SJCRH30 (cell line): ENCODE results near the gene ZG16B. TPM values are rescaled to one million over a fixed set of nuclear protein-coding genes. Genes with fewer than 3 reads are reported as not detected.

Source experiments
- DNase-seq, 2 experiments: peaks; one replicate each; pipeline ENCODE4 v3.0.0-alpha.2; 2015 to 2020
- H3K27ac ChIP-seq: fragments of 250-450 bp; sonication (Bioruptor Pico); 2 replicates; pipeline ENCODE4 v1.5.1; 2020; ENCODE audit warnings: mild to moderate bottlenecking, moderate library complexity
- H3K27me3 ChIP-seq: fragments of 250-450 bp; sonication (Bioruptor Pico); 2 replicates; pipeline ENCODE4 v1.5.1; 2020; ENCODE audit warnings: mild to moderate bottlenecking, moderate library complexity
- H3K36me3 ChIP-seq: fragments of 250-450 bp; sonication (Bioruptor Pico); 2 replicates; pipeline ENCODE4 v1.5.1; 2020; ENCODE audit warnings: mild to moderate bottlenecking, moderate library complexity
- H3K4me1 ChIP-seq: fragments of 250-450 bp; sonication (Bioruptor Pico); 2 replicates; pipeline ENCODE4 v1.5.1; 2020; ENCODE audit warnings: mild to moderate bottlenecking, moderate library complexity
- H3K4me3 ChIP-seq: fragments of 250-450 bp; sonication (Bioruptor Pico); 2 replicates; pipeline ENCODE4 v1.5.1; 2020; ENCODE audit warnings: mild to moderate bottlenecking, moderate library complexity
- H3K9me3 ChIP-seq: fragments of 250-450 bp; sonication (Bioruptor Pico); replicated peaks from 2 replicates; pipeline ENCODE4 v1.5.1; 2020; ENCODE audit warnings: mild to moderate bottlenecking, moderate library complexity
- total RNA-seq: library from RNA; depleted of rRNA; stranded (reverse); fragments of >200 nt; shearing (Covaris generic); gene quantifications from 2 replicates; pipeline ENCODE4 v1.2.3, GENCODE V29; 2014

The ZG16B gene
- total RNA-seq, 1 experiment from 2014 or later, result not detected

GRCh38 chr16:2839650-2840450 lies 9.7 kb downstream of the ZG16B start:
- Histone ChIP-seq H3K27me3 (peaks cover 6% of the 10 kb centered on the region; the same call in 1 of the 2 replicates), H3K36me3 (no peaks in the 10 kb centered on the region), H3K9me3 (no peaks in the 10 kb centered on the region), H3K4me1 (peaks cover 12% of the 10 kb centered on the region), H3K27ac (no peak overlapping the region), H3K4me3 (no peak overlapping the region)
- no peak for DNase-seq

GRCh38 chr16:2840914-2841313 lies 10.8 kb downstream of the ZG16B start:
- H3K4me3 ChIP-seq, result no peak overlapping the region
- H3K4me1 ChIP-seq, result peaks cover 5% of the 10 kb centered on the region
- DNase-seq, result no peak
- no peaks in the 10 kb centered on the region for H3K36me3 ChIP-seq
- H3K27me3 ChIP-seq, result peaks cover 6% of the 10 kb centered on the region; the same call in 1 of the 2 replicates
- no peaks in the 10 kb centered on the region for H3K9me3 ChIP-seq
- no peak overlapping the region for H3K27ac ChIP-seq

GRCh38 chr16:2841606-2842339 lies 11.7 kb downstream of the ZG16B start:
- Histone ChIP-seq H3K36me3 (no peaks in the 10 kb centered on the region), H3K27me3 (peaks cover 6% of the 10 kb centered on the region; the same call in 1 of the 2 replicates), H3K4me3 (no peak overlapping the region), H3K4me1 (no peaks in the 10 kb centered on the region), H3K27ac (no peak overlapping the region), H3K9me3 (no peaks in the 10 kb centered on the region)
- DNase-seq, result no peak

GRCh38 chr16:2842340-2843000 lies 12.4 kb downstream of the ZG16B start:
- Histone ChIP-seq H3K4me1 (no peaks in the 10 kb centered on the region), H3K4me3 (no peak overlapping the region), H3K36me3 (no peaks in the 10 kb centered on the region), H3K27me3 (peaks cover 6% of the 10 kb centered on the region; the same call in 1 of the 2 replicates), H3K9me3 (no peaks in the 10 kb centered on the region), H3K27ac (no peak overlapping the region)
- DNase-seq, result no peak

- no peak overlapping the region for H3K4me3 ChIP-seq
- no peak overlapping the region for H3K27ac ChIP-seq
- H3K4me1 ChIP-seq, result no peaks in the 10 kb centered on the region
- no peaks in the 10 kb centered on the region for H3K36me3 ChIP-seq
- H3K9me3 ChIP-seq, result no peaks in the 10 kb centered on the region
- peaks cover 5% of the 10 kb centered on the region; the same call in 1 of the 2 replicates for H3K27me3 ChIP-seq
- no peak for DNase-seq
Measured at GRCh38 chr16:2843526-2843925, 13.4 kb downstream of the ZG16B start.

GRCh38 chr16:2845116-2845515 lies 15.0 kb downstream of the ZG16B start:
- Histone ChIP-seq H3K27ac (no peak overlapping the region), H3K36me3 (no peaks in the 10 kb centered on the region), H3K4me3 (no peak overlapping the region), H3K27me3 (no peaks in the 10 kb centered on the region; the same call in 1 of the 2 replicates), H3K9me3 (no peaks in the 10 kb centered on the region), H3K4me1 (no peaks in the 10 kb centered on the region)
- DNase-seq, result no peak

GRCh38 chr16:2846511-2847310 lies 16.6 kb downstream of the ZG16B start:
- Histone ChIP-seq H3K9me3 (no peaks in the 10 kb centered on the region), H3K27ac (no peak overlapping the region), H3K36me3 (no peaks in the 10 kb centered on the region), H3K27me3 (no peaks in the 10 kb centered on the region; the same call in 1 of the 2 replicates), H3K4me3 (no peak overlapping the region), H3K4me1 (no peaks in the 10 kb centered on the region)
- DNase-seq, result no peak

- no peaks in the 10 kb centered on the region for H3K36me3 ChIP-seq
- H3K9me3 ChIP-seq, result no peaks in the 10 kb centered on the region
- no peak overlapping the region for H3K4me3 ChIP-seq
- no peak overlapping the region for H3K27ac ChIP-seq
- no peaks in the 10 kb centered on the region; the same call in 1 of the 2 replicates for H3K27me3 ChIP-seq
- no peak for DNase-seq
- no peaks in the 10 kb centered on the region for H3K4me1 ChIP-seq
Measured at GRCh38 chr16:2848933-2849725, 19.0 kb downstream of the ZG16B start.

GRCh38 chr16:2852003-2852730 lies 22.1 kb downstream of the ZG16B start:
- Histone ChIP-seq H3K36me3 (no peaks in the 10 kb centered on the region), H3K27me3 (no peaks in the 10 kb centered on the region), H3K9me3 (peaks cover 3% of the 10 kb centered on the region; the same call in 1 of the 2 replicates), H3K27ac (no peak overlapping the region), H3K4me3 (no peak overlapping the region), H3K4me1 (no peaks in the 10 kb centered on the region)
- DNase-seq, result no peak

GRCh38 chr16:2852731-2853507 lies 22.8 kb downstream of the ZG16B start:
- H3K4me3 ChIP-seq, result no peak overlapping the region
- H3K4me1 ChIP-seq, result no peaks in the 10 kb centered on the region
- no peak for DNase-seq
- peaks cover 3% of the 10 kb centered on the region; the same call in 1 of the 2 replicates for H3K9me3 ChIP-seq
- no peaks in the 10 kb centered on the region for H3K36me3 ChIP-seq
- no peak overlapping the region for H3K27ac ChIP-seq
- H3K27me3 ChIP-seq, result no peaks in the 10 kb centered on the region

GRCh38 chr16:2853531-2854073 lies 23.5 kb downstream of the ZG16B start:
- Histone ChIP-seq H3K4me3 (no peak overlapping the region), H3K9me3 (peaks cover 3% of the 10 kb centered on the region; the same call in 1 of the 2 replicates), H3K36me3 (no peaks in the 10 kb centered on the region), H3K4me1 (no peaks in the 10 kb centered on the region), H3K27me3 (no peaks in the 10 kb centered on the region), H3K27ac (no peak overlapping the region)
- DNase-seq, result no peak

- H3K27me3 ChIP-seq, result no peaks in the 10 kb centered on the region
- no peak overlapping the region for H3K4me3 ChIP-seq
- H3K9me3 ChIP-seq, result peaks cover 3% of the 10 kb centered on the region; the same call in 1 of the 2 replicates
- no peaks in the 10 kb centered on the region for H3K36me3 ChIP-seq
- no peak overlapping the region for H3K27ac ChIP-seq
- no peaks in the 10 kb centered on the region for H3K4me1 ChIP-seq
- DNase-seq, result peak in 1 of 2 experiments; percentile 35
Measured at GRCh38 chr16:2854700-2855309, 24.7 kb downstream of the ZG16B start.
